ENCODE data around the gene KLC1.
"Not testable (repeated sequence)": the region's sequence is repeated elsewhere in the genome, so short reads cannot be mapped to it uniquely, and the experiment has no call there.

KLC1 gene

DNA sequence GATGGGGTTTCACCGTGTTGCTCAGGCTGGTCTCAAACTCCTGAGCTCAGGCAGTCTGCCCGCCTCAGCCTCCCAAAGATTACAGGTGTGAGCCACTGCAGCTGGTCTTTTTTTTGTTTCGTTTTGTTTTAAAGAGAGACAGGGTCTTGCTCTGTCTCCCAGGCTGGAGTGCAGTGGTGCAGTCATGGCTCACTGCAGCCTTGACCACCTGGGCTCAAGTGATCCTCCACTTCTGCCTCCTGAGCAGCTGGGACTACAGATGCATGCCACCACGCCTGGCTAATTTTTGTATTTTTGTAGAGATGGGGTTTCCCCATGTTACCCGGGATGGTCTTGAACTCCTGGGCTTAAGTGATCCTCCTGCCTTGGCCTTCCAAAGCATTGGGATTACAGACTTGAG is 62.6 kb downstream of the KLC1 start:
- not testable (repeated sequence) for DNase-seq

DNA sequence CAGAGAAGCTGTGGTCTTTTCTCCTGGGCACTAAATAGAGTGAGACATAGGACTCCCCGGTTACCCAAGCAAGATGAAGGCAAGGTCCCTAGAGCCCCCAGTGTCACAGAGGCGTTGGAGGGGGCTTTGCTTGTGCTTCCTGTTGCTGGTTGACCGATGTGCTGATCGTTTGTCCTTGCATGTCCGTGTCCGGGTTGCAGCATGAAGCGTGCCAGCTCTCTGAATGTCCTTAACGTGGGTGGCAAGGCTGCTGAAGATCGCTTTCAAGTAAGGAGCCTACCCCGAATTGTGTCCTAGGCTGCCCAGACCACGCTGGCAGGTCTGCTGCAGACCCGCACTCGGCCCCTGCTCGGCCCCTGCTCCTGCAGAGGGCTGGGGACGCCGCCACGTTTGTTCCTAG is 63.1 kb downstream of the KLC1 start:
- DNase-seq = no peak

DNA sequence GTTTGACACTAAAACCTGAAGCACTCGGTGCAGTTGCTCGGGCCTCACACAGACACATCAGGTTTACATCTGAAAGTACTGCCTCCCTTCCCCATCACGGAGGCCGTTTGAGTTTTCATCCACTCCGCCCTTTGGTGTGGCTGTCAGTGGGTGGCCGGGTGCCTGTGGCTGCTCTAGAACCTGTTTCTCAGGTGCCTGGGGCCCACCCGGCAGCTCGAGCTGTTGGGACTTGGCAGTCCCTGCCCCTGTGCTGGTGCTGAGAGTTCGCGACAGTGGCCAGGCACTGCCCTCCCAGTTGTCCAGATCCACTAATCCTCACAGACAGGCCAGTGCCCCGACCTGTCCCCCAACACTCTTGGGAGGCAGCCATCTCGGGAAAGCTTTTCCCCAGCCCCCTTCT is 63.9 kb downstream of the KLC1 start:
- no peak for DNase-seq

DNA sequence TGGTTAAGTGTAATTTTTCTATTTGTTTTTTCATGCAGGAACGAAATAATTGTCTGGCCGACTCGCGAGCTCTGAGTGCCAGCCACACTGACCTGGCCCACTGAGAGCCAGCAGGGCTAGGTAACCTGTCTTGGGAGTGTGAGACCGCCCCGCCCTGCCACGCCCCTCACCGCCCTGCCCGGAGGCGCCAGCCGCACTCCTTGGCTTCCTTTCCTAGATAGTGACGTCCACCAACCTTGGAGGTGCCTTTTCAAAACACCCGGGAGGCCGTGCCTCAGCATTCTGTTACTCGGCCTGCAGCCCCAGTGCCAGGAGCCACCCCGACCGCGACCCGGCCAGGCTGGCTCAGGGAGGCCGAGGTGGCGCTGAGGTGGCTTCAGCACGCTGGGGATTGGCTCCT is 64.5 kb downstream of the KLC1 start:
- no peak for DNase-seq

DNA sequence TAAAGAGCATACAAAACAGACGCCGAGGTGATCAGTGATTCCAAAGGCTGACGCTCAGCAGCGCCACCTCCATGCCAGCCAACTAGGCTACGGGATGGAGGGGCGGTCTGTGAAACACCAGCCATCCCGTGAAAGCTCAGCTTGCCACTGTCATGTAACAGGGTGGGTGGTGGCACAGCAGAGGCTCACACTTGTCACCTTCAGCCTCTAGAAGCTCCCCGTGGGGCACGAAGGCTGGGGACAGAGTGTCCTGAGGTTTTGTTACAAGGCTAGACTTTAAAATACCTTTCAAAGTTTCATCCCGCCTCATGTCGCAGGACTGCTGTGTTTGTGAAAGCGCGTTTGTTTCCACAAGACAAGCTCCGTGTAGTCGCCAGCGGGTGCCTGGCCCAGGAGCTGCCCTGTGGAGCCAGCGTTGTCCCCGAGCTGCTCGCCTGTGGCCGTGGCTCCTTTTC is 65.6 kb downstream of the KLC1 start:
- DNase-seq = no peak

DNA sequence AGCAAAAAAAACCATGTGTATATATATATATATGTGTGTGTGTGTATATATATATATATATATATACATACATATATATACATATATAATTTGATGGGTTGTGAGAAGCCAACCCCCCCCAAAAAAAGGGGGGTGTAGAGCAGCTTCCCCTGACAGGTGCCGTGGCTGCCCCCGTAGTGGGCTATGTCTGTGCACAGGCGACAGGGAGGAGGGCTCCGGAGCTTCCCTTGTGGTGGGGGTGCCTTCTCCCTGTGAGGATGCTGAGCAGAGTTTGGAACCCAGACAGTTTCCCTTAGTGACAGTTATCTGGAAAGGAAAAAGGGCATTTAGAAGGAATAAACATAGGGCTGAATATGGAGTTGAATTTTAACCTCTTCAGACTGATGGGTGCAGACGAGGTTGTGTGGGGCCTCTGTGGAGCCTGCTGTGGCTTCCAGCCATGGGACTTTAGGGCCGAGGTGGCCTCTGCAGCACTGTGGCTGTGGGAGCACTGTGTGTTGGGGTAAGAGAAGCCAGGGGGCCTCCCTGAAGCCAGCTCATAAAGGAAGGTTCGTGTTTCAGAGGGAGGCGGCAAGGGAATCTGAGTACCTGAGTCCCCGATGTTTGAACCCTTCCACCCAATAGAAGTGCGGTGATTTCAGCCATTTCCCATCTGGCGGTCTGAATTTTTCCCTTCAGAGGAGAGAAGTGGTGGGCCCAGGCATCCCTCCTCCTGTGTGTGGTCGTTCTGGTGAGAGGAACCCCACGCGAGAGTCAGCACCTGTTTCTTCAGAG is 66.5 kb downstream of the KLC1 start:
- DNase-seq = no peak

DNA sequence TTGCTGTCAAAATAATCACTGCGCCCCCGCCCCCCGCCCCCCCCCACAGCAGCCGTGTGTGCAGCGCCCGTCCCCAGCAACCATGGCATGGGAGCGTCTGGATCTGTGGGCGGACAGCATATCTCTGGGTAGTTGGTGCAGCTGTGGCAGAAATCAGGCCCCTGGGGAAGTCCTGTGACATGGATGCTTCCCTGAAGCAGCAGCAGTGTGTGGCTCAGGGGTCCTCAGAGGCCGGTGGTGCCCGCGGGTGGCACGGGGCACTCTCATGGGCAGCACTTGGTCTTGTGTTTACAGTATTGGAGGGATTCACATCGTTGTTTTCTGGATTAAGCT is 67.0 kb downstream of the KLC1 start:
- no peak for DNase-seq

DNA sequence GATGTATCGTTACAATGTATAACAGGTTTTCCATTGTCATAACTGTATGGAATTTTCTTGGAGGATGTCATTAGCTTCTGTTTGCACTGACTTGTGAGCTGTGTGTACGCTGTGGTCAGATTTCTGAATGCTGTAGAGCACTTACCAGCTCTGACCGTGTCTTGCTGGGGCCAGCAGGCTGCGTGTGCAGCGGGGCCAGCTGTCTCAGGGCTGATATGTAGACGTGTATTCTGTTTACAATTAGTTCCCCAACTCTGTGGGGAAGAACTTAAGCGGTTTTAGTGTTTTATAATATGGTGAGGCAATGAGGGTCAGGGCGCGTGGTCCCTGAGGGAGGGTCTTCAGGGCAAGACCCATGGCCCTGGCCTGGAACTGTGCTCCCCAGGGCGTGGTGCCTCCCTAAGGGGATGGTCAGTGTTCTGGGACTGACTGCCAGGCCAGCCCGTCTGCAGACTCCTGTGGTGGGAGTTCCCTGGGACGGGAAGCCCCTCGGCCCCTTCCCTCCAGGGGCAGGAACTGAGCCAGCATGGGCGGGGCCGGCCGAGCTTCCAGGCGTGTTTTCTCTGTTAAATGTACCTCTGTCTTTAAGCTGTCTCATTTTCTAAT is 67.6 kb downstream of the KLC1 start:
- no peak for DNase-seq

DNA sequence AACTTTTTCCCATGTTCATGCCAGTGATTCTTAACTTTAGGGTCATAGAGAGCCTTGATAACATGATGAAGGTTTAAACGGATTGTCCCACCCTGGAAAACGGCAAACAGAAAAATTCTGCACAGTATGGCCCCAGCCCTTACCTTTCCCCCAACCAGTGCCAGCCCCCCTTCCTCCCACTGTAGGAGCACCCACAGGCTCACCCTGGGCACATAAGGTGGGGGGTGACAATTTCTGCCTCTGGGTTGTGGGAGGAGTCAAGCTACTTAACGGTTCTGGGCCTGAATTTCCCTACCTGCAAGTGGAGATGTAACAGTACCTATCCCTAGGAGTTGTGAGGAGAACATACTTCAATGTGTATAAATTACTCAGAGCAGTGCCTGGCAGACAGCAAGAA is 68.2 kb downstream of the KLC1 start:
- DNase-seq = no peak

DNA sequence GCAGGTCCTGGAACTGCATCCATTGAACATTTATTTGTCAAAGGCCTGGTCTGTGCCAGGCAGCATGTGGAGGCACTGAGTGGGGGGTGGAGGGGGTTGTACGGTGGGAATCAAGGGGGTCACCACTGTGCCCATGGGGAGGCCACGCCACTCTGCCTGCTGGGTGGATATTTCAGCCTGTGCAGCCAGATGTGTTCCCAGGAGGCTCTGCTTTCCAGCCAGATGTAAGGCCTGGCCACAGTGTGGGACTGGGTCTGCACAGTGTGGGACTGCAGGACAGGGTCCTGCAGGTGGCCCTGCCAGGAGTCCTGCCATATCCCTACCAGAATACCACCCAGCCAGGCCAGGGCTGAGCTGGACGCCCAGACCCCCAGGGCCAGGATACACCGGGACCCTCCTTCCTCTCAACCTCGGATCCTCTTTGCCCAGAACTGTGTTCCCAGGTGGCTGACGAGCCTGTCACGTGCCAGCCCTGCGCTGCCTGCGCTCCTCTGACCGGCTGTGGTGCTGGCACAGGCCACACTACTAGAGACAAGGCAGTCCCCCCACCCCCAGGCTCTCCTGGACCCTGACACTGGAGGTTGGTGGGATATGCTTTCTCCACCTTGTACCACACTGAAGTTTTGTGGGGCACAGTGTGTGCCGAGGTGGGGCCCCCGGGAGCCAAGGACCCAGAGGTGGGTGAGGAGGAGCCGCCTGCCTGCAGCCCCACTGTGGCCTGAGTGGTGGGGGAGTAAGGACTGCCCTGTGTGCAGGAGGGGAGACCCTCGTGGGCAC is 68.8 kb downstream of the KLC1 start:
- DNase-seq = no peak

DNA sequence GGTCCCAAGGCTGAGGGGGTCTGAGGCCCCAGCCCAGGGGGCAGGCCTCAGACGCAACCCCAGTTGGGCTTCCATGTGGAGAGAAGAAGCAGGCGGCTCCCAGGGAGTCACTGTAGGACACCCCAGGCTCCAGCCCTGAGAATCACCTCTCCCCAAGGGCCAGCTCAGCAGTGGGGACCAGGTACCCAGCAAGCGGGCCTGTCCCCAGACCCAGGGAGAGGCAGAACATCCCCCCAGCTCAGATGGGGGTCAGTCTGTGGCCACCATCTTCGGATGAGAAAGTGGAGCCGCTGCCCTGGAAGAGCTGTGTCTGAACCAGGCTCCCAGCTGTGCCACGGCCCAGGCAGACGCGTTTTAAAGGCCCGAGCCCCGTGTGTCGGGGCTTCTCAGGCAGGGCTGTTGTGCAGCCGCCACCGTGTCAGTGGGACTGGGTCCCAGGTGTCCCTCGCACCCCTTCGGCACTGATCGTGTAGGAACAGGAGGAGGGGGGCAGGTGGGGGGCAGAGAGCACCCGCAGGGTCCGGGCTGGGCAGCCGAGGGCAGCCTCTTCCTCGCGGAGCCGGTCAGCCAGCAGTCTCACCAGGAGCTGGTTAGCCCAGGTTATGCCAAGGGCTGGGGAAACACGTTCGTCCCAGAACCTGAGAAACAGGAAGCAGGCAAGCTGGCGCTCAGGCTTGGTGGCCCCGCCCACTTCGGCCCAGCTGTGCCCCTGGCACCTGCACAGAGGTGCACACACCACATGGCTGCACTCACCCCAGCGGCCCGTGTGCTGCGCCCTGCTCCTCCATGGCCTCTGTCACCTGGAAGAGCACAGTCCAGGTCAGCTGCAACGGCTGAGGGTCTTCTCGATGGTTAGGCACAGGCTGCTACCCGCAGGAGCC is 69.6 kb downstream of the KLC1 start:
- no peak for DNase-seq

DNA sequence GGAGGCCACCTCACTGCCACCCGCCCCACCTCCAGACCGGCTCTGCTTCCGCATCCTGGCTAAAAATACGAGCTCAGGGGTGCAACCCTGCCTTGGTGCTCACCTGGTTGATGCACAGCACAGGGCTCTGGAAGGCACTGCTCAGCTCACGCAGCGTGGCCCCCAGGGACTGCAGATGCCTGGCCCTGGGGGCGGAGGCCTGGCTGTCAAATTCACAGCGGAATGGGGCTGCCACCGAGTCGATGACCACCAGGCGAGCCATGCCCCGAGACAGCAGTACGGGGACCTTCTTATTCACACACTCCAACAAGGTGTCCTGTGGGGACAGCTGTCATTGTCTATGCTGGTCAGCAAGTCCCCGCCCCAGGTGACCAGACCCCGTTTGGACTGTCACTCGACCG is 70.2 kb downstream of the KLC1 start:
- no peak for DNase-seq

DNA sequence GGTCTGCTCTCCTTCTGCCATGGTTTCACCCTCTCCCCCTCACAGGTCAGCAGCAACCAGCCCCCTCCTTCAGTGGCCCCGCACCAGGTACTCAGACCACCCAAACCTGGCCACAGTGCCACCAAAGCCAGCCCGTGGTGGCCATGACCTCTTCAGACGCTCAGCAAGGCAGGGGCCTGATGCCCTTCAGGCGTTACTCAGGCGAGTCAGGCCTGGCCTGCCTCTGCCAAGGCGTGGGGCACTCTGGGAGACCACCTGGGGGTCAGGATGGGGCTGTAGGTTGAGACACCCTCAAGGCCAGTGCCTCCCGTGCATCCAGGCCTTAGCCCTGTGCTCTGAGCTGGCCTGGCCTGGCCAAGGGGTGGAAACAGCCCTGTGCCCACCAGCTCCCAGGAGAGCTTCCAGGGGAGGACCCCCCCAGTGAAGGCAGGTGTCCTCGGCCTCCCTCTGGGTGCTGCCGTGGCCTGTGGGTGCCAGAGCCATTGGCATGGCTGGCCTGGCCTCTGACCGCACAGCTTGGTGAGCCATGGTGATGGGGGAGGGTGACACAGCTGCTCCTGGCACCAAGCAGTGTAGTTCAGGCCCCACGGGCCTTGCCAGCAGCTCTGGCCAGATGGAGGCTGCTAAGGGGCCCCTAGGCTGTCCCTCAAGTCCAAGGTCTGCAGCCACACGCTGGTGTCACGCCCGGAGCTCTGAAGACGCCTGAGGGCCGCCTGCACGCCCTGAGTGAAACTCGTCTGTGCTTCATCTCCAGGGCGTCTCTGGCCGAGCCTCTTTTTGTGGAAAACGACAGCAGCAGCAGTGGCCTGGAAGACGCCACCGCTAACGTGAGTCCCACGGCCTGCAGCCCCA is 71.1 kb downstream of the KLC1 start:
- no peak for DNase-seq

DNA sequence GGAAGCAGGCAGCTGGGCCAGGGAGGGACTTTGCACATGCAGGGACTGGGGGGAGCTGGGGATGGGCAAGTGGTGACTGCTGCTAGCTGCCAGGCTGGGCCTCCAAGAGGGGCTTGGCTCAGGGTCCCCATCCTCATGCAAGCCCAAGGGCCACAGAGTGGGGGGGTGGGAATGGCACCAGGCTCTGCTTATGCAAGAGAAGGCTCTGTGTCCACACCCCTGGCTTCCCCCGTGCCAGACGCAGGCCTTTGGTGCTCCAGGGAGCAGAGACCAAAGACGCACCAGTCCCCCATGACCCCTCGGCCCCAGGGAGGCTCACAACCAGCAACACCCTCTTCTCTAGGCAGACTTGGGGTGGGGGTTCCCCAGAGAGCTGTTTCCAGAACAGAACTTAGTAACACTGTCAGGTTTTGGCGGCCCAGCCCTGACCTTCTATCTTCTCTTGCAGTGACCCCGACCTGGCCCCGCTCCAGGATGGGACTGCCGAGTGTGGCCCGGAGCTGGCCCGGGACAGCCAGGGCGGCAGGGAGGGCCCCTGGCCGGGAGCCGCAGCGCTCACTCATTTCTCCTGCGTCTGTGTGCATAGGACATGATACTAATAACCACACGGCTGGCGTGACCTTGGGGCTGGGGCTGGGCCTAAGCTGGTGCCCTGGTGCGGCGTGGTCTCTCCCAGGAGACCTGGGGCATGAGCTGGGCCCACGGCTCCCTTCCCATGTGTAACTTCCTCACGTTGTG is 71.9 kb downstream of the KLC1 start:
- DNase-seq = no peak

DNA sequence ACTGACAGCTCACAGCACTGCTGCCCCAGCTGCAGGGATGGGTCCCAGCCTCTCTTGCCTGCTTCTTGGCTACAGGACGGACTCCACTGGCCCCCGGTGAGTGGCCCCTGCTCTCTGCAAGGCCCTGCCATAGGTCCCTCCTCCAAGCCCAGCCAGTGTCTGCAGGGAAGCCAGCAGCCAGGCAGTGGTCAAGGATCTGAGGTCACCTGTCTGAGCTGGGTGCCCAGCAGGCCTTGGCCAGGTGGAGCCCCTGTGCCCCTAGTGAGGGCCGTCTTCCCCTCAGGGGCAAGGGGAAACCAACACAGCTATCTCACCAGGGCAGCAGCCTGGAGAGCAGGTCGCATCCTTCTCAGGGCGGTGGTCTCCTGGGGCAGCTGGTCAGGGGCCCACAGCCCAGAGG is 73.1 kb downstream of the KLC1 start:
- no peak for DNase-seq

DNA sequence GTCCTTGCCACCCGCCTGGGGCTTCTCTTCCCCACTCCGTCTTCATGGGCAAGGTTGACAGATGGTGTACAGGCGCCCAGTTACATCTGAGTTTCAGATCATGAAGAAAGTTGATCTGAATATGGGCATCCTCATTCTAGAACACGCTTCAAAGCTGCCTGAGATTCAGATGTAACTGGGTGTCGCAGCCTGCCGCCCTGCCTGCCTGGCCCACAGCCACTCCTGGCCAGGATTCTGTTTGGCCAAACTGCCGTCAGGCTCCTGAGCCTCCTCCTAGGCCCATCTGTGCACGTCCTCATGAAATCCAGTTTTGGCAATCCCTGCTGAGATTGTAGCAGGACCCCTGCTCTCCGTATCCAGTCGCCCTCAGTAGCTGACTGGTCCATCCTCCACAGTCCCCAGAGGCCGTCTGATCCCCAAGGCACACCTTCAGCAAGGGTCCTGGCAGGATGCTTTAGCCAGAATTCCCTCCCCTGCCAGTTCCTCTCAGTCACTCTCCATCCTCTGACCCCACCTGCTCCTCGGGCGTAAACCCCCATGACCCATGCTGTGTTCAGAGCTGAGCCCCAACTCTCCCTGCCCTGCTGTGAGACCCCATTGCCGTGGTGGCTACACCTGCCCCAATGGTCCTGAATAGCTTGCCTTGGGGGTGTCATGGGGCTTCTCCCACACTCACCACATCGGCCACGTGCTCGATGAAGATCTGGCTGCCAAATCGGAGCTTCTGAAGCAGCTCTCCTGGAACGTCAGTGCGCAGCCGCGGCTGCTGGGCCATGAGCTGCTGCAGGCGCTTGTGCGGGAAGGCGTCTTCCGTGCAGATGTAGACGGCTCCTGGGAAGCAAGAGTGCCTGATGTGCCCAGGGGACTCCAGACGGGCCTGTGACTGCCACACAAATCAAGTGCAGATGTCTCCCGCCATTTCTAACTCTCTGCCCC is 73.8 kb downstream of the KLC1 start:
- DNase-seq = no peak

DNA sequence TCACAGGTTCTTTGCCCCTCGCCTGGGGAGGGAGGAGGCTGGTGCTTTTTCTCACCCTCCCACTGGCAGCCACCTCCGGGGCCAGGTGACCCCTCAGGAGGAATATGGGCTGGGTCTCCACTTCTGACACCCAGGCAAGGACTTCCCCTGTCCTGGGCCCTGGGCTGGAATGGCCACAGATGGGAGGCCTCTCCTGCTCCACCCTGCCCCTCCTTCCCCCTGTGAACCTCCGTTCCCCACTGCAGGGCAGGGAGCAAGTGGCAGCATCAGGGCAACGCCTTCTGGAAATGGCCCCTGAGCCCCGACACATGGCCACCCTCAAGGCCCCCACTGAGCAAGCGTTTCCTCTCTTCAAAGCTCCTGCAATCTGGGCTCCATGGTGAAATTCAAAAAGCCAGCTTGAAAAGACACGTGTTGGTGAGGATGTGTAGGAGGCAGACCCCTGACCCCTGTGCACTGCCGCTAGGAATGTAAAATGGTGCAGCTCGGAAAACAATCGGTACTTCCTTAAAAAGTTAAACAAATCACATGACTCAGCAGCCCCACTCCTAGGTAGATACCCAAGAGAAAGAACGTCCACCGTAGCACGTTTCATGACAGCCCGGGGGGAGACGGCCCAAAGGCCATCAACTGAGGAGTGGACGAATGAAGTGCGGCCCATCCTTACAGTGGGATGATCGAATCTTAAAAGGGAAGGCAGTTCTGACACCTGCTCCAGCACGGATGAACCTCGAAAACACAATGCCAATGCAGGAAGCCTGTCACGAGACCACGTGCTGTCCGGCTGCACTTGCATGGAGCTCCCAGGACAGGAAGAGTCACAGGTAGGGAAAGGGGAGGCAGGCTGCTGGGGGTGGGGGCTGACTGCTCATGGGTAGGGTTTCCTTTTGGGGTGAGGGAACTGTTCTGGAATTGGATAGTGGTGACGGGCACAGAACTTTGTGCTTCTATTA is 74.7 kb downstream of the KLC1 start:
- DNase-seq = no peak

DNA sequence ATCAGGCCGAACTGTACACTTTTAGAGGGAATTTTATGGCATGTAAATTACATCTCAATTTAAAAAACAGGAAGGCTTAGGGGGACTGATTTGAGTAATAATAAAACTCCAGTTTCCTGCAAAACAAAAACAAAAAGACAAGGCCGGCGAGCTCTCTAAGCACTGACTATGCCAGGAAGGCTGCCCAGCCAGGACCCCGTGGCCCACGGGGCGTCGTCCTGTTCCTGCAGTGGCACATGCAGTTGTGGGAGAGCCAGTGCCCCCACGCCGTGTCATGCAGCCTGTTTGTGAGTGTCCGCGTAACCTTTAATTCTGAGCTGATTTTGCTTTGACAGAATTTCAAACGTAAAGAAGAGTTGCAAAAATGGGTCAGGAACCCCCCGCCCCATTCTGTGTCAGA is 75.7 kb downstream of the KLC1 start:
- no peak for DNase-seq

DNA sequence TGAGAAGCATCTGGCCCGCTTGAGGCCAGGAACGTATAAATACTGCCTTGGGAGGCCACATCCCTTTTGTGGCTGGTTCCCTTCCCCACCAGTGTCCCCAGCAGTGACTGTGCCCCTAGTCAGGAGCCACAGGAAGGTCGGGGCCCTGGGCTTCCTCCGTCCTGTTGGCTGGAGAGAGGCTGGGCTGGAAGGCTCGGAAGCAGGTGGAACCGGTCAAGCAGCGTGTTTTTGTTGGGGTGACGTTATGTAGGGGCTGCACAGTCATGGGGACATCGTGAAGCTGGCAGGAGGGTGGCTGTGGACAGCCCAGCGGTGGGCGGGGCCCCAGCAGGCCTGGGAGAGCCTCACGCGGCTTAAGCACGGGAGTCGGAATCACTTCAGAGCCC is 76.1 kb downstream of the KLC1 start:
- no peak for DNase-seq
